Muscle layer of colon (tissue), 2 donors: Measurements from ENCODE around the gene GOLM1.

Experiments
- H3K27ac ChIP-seq: one replicate; pipeline ENCODE4 v1.7.0; 2013; ENCODE audit warnings: low read depth, mild to moderate bottlenecking, low read length, moderate library complexity
- H3K27me3 ChIP-seq, 2 donors: one replicate each; pipeline ENCODE4 v1.7.0; 2013; ENCODE audit warnings: low read length in 2 of 2, mild to moderate bottlenecking in 2 of 2; ENCODE audit not compliant: insufficient read depth in 2 of 2, control insufficient read depth in 1 of 2
- H3K36me3 ChIP-seq: one replicate; pipeline ENCODE4 v1.7.0; 2013; ENCODE audit warnings: mild to moderate bottlenecking, low read length; ENCODE audit not compliant: insufficient read depth
- H3K4me1 ChIP-seq: one replicate; pipeline ENCODE4 v1.7.0; 2013; ENCODE audit warnings: mild to moderate bottlenecking, low read length; ENCODE audit not compliant: insufficient read depth
- H3K4me3 ChIP-seq, 2 donors: one replicate each; pipeline ENCODE4 v1.7.0; 2013; ENCODE audit warnings: low read length in 2 of 2, low read depth in 1 of 2, mild to moderate bottlenecking in 1 of 2, moderate library complexity in 1 of 2
- H3K9ac ChIP-seq: one replicate; pipeline ENCODE4 v1.7.0; 2013; ENCODE audit warnings: low read length
- H3K9me3 ChIP-seq: one replicate; pipeline ENCODE4 v1.7.0; 2013; ENCODE audit warnings: mild to moderate bottlenecking, low read length
- donor health status: abdominal sarcoma.
- donor health status: Adenocarcinoma of cecum.

Gene GOLM1

DNA sequence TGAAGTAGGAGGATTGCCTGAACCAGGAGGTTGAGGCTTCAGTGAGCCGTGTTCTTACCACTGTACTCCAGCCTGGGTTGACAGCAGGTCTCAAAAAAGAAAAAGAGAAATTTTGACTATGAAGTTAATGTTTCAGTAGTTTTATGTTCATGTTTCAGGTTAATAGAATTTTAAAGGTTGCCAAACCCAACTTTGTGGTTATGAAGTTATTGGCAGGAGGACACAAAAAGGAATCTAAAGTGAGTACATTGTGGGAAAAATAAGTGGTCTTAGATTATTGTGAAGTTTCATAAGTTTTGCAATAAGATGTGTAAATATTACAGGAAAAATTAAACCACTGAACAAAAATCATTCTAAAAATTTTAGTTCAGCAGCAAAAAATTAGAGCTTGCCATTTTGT is 78.6 kb downstream of the GOLM1 start:
- H3K27ac ChIP-seq, result no peak overlapping the region

GRCh38 chr9:86009133-86009532 is 90.2 kb downstream of the GOLM1 start:
- H3K9me3 ChIP-seq, result no peaks in the 10 kb centered on the region
- no peaks in the 10 kb centered on the region for H3K4me1 ChIP-seq
- no peak overlapping the region for H3K9ac ChIP-seq
- peaks cover 34% of the 10 kb centered on the region for H3K36me3 ChIP-seq
- no peak overlapping the region for H3K4me3 ChIP-seq
- no peak overlapping the region for H3K27ac ChIP-seq
- H3K27me3 ChIP-seq, result no peaks in the 10 kb centered on the region

More for the DNA sequence above, 78.6 kb downstream of the GOLM1 start:
- H3K9ac ChIP-seq, result no peak overlapping the region
- peaks cover 37% of the 10 kb centered on the region for H3K36me3 ChIP-seq
- peaks cover 12% of the 10 kb centered on the region for H3K4me1 ChIP-seq
- H3K9me3 ChIP-seq, result no peaks in the 10 kb centered on the region
- no peak overlapping the region for H3K4me3 ChIP-seq
- H3K27me3 ChIP-seq, result no peaks in the 10 kb centered on the region

GRCh38 chr9:86005253-86005775 is 94.0 kb downstream of the GOLM1 start:
- Histone ChIP-seq H3K9ac (no peak overlapping the region), H3K4me1 (no peaks in the 10 kb centered on the region), H3K9me3 (no peaks in the 10 kb centered on the region), H3K4me3 (no peak overlapping the region), H3K27ac (no peak overlapping the region), H3K36me3 (peaks cover 30% of the 10 kb centered on the region), H3K27me3 (no peaks in the 10 kb centered on the region)

DNA sequence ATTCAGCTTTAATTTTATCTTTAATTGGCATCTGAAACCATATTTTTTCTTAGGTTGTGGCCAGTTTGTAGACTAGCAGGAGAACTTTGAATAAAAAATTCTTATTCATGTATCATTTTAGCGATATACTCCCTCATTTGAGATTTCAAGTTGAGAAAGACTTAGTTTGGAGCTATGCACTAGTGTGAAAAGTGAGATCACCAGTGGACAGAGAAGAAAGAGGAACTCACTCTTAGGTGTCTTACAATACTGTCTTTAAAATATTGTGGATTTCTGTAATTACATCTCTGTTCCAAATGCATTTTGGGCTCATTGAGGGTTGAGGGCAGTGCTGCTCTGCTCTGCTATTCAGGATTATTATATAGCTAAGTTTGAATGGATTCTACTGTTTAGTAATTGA is 103.8 kb downstream of the GOLM1 start:
- no peak overlapping the region for H3K9ac ChIP-seq
- H3K27ac ChIP-seq, result no peak overlapping the region
- no peaks in the 10 kb centered on the region for H3K4me1 ChIP-seq
- no peaks in the 10 kb centered on the region for H3K27me3 ChIP-seq
- H3K4me3 ChIP-seq, result no peak overlapping the region
- no peaks in the 10 kb centered on the region for H3K9me3 ChIP-seq
- peaks cover 23% of the 10 kb centered on the region for H3K36me3 ChIP-seq

DNA sequence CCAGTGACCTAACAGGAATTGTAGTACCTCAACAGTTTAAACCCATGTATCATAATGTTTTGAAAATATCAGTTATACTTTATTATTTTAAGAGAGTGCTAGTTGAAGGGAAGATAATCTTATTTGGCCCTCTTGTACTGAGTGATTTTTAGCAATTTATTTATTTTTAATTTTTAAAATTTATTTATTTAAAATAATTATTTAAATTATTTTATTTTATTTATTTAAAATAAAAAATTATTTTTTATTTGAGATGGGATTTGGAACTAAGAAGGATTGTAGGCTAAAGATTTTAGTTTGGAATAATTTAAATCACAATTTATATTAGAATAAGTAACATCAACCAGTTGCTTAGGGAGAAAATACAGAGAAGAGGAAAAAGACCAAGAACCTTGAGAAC is 104.3 kb downstream of the GOLM1 start:
- Histone ChIP-seq H3K36me3 (peaks cover 23% of the 10 kb centered on the region), H3K4me1 (no peaks in the 10 kb centered on the region), H3K27me3 (no peaks in the 10 kb centered on the region)

GRCh38 chr9:85994191-85994590 is 105.2 kb downstream of the GOLM1 start:
- Histone ChIP-seq H3K9ac (no peak overlapping the region), H3K9me3 (no peaks in the 10 kb centered on the region), H3K4me1 (no peaks in the 10 kb centered on the region), H3K27ac (no peak overlapping the region), H3K4me3 (no peak overlapping the region), H3K27me3 (no peaks in the 10 kb centered on the region), H3K36me3 (peaks cover 24% of the 10 kb centered on the region)

More for the DNA sequence above, 104.3 kb downstream of the GOLM1 start:
- no peak overlapping the region for H3K9ac ChIP-seq
- no peak overlapping the region for H3K27ac ChIP-seq
- no peak overlapping the region for H3K4me3 ChIP-seq
- no peaks in the 10 kb centered on the region for H3K9me3 ChIP-seq

GRCh38 chr9:85987236-85987635 is 112.1 kb downstream of the GOLM1 start:
- Histone ChIP-seq H3K9ac (no peak overlapping the region), H3K4me3 (no peak overlapping the region), H3K36me3 (peaks cover 17% of the 10 kb centered on the region), H3K9me3 (no peaks in the 10 kb centered on the region), H3K27ac (no peak overlapping the region), H3K4me1 (no peaks in the 10 kb centered on the region), H3K27me3 (no peaks in the 10 kb centered on the region)

GRCh38 chr9:85984457-85984856 is 114.9 kb downstream of the GOLM1 start:
- Histone ChIP-seq H3K4me3 (no peak overlapping the region), H3K27ac (no peak overlapping the region), H3K36me3 (peaks cover 27% of the 10 kb centered on the region), H3K9ac (no peak overlapping the region), H3K9me3 (no peaks in the 10 kb centered on the region), H3K4me1 (peaks cover 4% of the 10 kb centered on the region), H3K27me3 (no peaks in the 10 kb centered on the region)

DNA sequence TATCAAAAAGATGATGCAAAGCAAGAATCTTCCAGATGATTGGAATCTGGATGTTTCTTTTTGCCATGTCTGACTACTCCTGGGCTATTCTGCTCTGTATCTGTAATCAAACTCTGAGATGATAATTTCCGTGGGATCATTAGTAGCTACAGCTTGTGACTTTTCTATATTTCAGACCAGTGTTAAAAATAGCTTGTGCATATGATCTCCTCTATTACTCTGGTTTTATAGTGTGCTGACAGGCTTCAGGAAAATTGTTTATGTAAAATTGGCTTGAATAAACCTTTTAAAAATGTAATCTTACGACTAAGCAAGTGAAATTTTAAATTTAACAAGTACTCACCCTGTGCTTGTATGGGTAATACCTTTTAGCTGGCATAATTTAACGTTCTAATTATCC is 118.0 kb downstream of the GOLM1 start:
- H3K9ac ChIP-seq, result no peak overlapping the region
- no peak overlapping the region for H3K27ac ChIP-seq

DNA sequence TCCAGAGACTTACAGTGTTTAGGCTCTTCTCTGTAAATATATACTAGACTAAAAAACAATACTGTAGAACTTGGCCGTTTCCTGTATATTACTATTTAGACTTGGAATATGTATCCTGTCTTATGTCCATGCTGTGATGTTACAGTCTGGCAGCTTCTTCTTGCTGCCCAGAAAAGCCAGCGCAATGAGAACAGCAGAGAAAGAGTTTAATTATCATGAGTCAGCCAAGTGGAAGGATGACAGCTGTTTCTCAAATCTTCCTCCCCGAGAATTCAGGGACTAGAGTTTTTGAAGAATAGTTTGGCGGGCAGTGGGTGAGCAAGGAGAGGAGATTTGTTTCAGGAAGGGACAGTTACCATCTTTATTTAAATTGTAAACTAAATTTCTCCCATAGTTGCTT is 120.9 kb downstream of the GOLM1 start:
- Histone ChIP-seq H3K4me3 (no peak overlapping the region), H3K9me3 (no peaks in the 10 kb centered on the region), H3K36me3 (peaks cover 20% of the 10 kb centered on the region), H3K9ac (no peak overlapping the region), H3K4me1 (peaks cover 4% of the 10 kb centered on the region), H3K27ac (no peak overlapping the region), H3K27me3 (no peaks in the 10 kb centered on the region)

More for the DNA sequence above, 118.0 kb downstream of the GOLM1 start:
- H3K27me3 ChIP-seq, result no peaks in the 10 kb centered on the region
- H3K4me1 ChIP-seq, result peaks cover 4% of the 10 kb centered on the region
- peaks cover 27% of the 10 kb centered on the region for H3K36me3 ChIP-seq
- H3K4me3 ChIP-seq, result no peak overlapping the region
- H3K9me3 ChIP-seq, result no peaks in the 10 kb centered on the region
